HG02840 (cell line): Measurements from ENCODE around the gene ZNF672.
"Not testable (repeated sequence)": the region's sequence is repeated elsewhere in the genome, so short reads cannot be mapped to it uniquely, and the experiment has no call there.

Experiments used
- ATAC-seq: cut with Tn5 transposase; IDR thresholded peaks from one replicate; pipeline ENCODE4 v1.9.1; 2021; ENCODE audit warnings: mild to moderate bottlenecking, moderate library complexity, moderate number of reproducible peaks; ENCODE audit not compliant: unreplicated experiment, low FRiP score

The ZNF672 gene

GRCh38 chr1:248882427-248882826, 44.4 kb downstream of the ZNF672 start:
- not testable (repeated sequence) for ATAC-seq

GRCh38 chr1:248884632-248885295, 46.7 kb downstream of the ZNF672 start:
- ATAC-seq: no peak

- ATAC-seq: no peak
Measured at GRCh38 chr1:248885646-248886045, 47.6 kb downstream of the ZNF672 start.

GRCh38 chr1:248886237-248886895, 48.3 kb downstream of the ZNF672 start:
- no peak for ATAC-seq

- ATAC-seq: not testable (repeated sequence)
Measured at GRCh38 chr1:248889914-248890243, 51.9 kb downstream of the ZNF672 start.

GRCh38 chr1:248890549-248891498, 52.8 kb downstream of the ZNF672 start:
- ATAC-seq: no peak

GRCh38 chr1:248891758-248892157, 53.7 kb downstream of the ZNF672 start:
- no peak for ATAC-seq

- ATAC-seq: no peak
Measured at GRCh38 chr1:248892590-248892989, 54.6 kb downstream of the ZNF672 start.

GRCh38 chr1:248894837-248895236, 56.8 kb downstream of the ZNF672 start:
- ATAC-seq: no peak

- no peak for ATAC-seq
Measured at GRCh38 chr1:248897412-248898337, 59.7 kb downstream of the ZNF672 start.
